HG02884 (cell line): Measurements from ENCODE around the gene SPPL2A.
A peak's percentile ranks its signal among the peaks of the same experiment; 100 is the strongest.
"Not testable (repeated sequence)": the region's sequence is repeated elsewhere in the genome, so short reads cannot be mapped to it uniquely, and the experiment has no call there.

Experiments
- ATAC-seq: cut with Tn5 transposase; IDR thresholded peaks from one replicate; pipeline ENCODE4 v1.9.1; 2021; ENCODE audit warnings: mild to moderate bottlenecking, moderate library complexity; ENCODE audit not compliant: unreplicated experiment

Gene SPPL2A

DNA sequence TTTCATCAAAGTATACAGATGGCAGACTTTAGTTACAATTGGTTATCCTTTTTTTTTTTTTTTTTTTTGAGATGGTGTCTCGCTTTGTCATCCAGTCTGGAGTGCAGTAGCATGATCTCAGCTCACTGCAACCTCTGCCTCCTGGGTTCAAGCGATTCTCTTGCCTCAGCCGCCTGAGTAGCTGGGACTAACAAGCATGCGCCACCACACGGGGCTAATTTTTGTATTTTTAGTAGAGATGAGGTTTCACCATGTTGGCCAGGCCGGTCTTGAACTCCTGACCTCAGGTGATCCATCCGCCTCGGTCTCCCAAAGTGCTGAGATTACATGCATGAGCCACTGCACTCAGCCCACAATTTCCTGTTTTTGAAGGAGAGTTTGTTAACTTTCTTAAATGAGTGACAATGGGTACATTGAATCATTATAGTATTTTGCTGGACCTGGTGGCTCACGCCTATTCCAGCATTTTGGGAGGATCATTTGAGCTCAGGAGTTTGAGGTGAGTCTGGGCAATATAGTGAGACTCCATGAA lies 70.8 kb downstream of the SPPL2A start:
- not testable (repeated sequence) for ATAC-seq

DNA sequence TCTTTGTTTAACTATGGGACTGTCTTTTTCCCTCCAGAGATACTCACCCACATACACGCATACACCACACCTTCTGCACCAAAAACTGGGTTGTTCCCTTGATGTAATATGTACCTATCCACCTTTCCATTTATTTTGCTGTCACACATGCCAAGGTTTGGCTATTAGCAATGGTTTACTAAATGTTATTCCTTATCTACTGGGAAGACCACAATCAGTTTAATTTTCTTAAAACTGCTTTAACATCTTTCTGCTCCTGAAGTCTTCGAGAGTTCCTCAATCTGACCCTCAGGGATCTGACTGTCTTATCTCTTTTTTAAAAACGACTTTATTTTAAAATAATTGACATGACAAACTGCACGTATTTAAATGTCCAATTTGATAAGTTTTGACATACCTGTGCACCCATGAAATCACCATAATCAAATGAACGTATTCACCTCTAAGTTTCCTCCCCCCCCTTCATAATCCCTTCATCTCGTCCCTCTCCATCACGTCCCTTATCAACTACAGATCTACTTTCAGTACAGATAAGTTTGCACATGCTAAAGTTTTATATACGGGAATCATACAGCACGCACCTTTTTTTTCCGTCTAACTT lies 78.1 kb downstream of the SPPL2A start:
- ATAC-seq: no peak

DNA sequence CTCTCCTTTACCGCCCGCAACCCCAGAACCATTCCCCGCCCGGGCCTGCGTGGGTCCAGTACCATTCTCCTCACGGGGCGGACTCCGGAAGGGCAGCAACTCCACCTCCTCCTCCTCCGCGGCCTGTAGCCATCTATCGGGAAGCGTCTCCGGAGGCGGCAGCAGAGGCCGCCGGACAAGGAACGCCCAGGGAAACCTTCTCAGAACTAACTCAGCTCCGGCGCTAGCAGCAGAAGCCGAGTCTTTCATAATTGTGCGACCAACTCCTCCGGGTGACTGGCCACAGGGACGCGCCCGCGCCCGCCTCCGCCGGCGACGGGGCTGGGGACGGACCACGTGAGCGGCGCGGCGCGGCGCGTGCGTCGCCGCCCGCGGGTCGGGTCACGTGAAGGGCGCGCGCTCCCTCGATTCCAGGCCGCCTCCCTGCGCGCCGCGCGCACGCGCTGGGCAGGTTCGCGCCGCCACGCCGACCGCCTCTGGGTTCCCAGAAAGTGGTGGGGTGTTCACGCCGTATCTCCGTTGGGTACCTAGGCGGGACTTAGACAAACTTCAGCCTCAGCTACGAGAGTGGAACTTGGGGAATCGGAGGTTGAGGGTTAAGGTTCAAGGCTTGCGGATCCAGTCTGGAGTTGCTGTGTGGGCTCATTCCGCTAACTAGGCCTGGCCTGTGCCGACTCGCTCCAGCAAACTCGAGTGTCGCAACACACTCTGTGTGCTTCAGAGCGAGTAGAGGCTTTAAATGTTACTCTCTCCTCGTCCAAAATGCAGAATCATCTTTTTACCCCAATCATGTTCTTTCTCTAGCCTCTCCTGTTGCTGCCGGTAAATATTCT lies 78.8 kb downstream of the SPPL2A start, which contains the start of gene TRPM7:
Gene TRPM7, minus strand, starts transcription at position 329 of the 833 bp plus-strand sequence. Its CDS starts 264 bp downstream, at position 65.
- ATAC-seq: peak; percentile 76

DNA sequence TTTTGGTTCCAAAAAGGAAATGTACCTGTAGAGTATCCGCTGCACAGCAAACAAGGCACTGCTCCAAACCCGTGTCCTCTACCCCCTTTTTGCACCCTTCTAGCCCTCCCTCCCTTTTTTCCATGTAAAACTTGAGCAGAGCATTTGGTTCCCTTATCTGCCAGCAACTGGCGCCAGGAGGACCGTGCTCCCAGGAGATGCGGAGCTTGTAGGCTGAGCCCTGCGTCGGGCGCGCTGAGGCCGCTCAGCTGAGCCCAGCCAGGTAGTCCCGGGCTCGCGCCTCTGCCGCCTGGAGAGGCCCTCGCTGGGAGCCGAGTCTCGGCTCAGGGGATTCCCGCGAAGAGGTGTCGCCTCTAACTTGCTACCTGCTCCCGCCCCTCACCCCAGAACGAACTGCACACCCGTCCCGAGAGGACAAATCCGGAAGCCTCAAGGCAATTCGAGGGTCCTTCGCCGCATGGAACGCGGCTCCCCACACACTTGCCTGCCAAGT lies 79.5 kb downstream of the SPPL2A start:
- ATAC-seq: peak; percentile 51

DNA sequence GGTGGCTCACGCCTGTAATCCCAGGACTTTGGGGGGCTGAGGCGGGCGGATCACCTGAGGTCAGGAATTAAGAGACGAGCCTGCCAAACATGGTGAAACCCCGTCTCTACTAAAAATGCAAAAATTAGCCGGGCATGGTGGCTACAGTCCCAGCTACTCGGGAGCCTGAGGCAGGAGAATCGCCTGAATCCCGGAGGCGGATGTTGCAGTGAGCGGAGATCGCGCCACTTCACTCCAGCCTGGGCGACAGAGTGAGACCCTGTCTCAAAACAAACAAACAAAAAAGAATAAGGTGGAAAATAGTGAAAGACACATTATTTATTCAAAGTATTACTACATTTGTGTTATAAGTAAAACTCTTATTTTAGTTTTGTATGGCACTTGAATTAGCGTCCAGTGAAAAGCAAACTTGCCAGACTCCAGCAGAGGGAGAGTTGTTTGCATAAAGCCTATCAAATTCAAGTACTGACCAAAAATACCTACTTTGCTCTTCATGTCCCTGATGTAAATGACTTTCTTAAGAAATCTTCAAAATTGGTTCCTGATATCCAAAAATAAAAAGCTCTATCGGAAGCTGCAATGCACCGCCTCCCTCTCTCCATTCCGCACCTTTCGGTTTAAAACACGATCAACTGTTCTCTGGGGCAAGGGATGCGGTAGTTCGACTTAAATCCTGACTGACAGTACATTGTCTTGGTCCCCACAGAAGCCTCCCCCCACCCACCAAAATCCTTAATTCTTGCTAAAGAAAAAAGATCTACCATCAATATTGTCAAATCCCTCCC lies 80.1 kb downstream of the SPPL2A start:
- ATAC-seq: no peak

DNA sequence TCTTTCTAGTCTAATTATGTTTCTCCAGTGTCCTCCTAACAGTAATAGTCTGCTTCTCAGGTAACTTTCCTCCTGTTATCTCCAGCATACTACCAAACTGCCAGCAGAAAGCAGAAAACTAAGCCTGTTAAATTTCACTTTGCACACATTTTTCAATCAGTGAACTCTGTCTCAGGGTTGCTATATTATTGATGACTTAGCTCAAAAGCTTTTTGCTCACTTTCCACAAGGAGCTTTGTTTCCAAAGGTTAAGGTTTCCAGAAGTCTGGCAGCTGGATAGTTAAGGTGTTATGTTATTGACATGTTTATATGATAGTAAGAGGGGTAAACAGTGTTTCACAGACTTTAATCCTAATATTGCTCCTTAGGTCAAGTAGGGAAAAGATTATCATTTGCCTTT lies 84.0 kb downstream of the SPPL2A start:
- no peak for ATAC-seq

DNA sequence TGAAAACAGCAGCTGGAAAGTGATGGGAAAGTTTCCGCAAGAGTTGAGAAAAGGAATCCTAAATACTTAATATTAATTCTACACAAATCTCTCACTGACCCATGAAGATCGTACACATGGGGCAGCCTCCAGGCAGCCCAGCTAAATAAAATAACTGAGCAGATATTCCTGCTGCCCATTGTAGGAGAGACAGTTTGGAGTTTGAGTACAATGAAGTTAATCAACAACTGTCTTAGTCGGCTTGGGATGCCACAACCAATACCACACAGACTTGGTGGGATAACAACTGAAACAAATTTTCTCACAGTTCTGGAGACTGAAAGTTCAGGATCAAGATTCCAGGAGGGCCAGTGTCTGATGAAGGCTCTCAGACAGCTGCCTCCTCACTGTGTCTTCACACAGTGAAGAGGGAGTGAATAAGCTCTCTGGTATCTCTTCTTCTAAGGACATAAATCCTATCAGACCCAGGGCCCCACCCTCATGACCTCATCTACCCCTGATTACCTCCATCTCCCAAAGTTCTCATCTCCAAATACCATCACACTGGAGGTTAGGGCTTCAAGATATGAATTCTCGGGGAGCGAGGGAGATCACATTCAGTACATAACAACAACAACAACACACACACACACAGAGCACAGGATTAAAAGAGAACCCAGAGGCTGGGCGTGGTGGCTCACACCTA lies 88.6 kb downstream of the SPPL2A start:
- ATAC-seq: no peak

DNA sequence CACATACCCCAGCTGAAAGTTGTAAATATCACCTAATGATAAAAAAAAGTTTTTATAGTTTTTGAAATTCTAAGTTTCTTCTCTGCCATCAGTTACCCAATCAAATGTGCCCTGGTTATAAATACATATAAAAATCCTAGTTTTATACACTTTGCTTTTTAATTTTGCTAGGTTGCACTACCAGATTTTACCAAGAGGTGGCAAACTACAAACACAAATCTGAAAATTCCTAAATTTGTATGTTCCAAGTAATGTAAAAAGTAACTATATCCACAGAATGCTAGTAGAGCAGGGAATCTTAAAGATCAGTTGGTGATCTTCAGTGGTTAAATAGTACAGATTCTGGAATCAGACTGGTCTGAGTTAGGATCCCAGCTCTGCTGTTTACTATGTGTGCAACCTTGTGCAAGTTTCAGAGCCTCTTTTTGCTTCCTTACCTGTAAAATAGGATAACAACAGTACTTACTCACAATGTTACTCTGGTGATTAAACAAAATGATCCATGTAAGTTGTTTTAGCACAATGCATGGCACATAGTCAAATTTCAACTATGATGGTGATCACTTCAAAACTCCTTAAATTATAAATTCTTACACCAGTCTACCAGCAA lies 89.9 kb downstream of the SPPL2A start:
- no peak for ATAC-seq

DNA sequence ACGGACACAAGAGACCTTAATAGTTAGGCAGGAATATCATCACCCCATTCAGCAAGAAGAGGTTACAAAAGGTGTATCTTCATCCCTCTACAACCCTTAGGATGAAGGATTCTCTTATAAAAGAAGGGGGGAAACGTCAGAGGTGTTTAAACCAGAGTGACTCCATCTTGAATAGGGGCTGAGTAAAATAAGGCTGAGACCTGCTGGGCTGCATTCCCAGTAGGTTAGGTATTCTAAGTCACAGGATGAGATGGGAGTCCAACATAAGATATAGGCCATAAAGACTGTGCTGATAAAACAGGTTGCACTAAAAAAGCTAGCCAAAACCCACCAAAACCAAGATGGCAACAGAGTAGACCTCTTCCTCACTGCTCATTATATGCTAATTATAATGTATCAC lies 95.4 kb downstream of the SPPL2A start:
- no peak for ATAC-seq

DNA sequence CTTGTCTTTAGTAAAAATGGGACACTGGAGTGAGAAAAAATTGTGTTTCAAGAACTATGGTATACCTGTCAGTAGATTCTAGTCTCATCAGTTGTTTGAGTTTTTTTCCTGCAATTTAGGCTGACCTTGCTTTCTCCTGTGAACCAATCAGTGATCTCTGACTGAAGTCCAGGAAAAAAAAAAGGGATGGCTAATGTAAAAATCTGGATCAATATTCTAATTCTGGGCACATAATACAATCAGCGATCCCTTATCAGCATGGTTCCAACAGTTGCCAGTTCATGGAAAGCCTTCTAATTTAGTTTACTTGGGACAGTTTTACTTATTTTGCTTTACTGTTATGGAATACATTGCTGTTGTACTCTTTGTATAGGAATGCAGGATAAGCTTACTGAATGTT lies 95.9 kb downstream of the SPPL2A start:
- ATAC-seq: no peak

DNA sequence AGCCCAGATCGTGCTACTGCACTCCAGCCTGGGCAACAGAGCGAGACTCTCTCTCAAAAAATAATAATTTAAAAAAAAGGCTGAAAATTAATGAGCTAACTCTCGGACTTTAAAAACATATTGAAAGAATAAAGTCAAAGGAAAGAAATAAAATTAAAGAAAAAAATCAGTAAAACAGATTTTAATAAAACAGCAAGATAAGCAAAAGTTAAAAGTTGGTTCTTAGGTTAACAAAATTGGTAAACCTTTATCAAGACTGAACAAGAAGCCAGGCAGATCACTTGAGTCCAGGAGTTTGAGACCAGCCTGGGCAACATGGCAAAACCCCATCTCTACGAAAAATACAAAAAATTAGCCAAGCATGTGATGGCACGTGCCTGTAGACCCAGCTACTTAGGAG lies 99.6 kb downstream of the SPPL2A start:
- ATAC-seq: no peak

DNA sequence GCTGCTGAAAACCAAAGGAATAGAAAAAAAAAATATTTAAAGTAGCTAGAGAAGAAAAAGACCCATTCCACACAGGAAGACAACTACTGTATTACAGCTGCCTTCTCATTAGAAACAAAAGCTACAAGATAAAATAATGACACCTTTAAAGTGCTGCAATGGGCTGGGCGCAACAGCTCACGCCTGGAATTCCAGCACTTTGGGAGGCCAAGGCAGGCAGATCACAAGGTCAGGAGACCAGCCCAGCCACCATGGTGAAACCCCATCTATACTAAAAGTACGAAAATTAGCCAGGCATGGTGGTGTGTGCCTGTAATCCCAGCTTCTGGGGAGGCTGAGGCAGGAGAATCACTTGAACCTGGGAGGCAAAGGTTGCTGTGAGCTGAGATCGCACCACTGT lies 110.0 kb downstream of the SPPL2A start:
- no peak for ATAC-seq

DNA sequence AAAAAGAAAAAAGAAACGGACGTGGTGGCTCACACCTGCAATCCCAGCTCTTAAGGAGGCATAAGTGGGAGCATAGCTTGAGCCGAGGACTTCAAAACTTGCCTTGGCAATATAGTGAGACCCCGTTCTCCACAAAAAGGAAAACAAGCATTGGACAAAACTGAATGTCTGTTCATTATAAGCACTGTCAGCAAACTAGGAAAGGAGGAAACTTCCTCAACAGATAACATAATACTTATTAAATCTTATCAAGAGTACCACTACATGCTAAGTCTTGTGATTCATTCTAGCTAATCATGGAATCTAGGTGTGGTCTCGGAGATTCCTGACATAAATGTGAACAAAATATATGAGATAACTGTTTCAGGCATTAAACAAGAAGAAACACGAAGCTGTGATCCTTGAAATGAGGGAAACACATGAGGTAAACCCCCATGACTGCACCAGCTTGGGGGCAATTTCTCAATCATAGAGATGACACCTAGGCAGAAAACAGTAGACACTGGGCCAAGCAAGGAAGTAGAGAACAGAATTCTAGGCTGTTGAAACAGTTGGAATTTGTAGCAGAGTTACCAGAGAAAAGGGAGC lies 112.3 kb downstream of the SPPL2A start:
- no peak for ATAC-seq

DNA sequence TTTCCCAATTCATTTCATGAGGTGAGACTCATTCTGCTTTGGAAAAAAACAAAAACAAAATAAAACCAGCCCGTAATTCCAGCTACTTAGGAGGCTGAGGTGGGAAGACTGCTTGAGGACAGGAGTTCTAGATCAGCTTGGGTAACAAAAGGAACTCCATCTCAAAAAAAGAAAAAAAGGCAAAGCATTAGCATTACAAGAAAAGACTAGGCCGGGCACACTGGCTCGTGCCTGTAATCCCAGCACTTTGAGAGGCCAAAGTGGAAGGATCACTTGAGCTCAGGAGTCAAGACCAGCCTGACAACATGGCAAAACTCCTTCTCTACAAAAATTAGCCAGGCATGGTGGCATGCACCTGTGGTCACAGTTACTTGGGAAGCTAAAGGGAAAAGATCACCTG lies 112.8 kb downstream of the SPPL2A start:
- ATAC-seq: no peak
